Neural cell (in vitro differentiated cells): ENCODE results near the gene TSSK3. TPM values are rescaled to one million over a fixed set of nuclear protein-coding genes. Genes with fewer than 3 reads are reported as not detected.
"Not testable (repeated sequence)": the region's sequence is repeated elsewhere in the genome, so short reads cannot be mapped to it uniquely, and the experiment has no call there.

Experiments
- H2AFZ ChIP-seq: fragments of 200-600, 300-800 bp; sonication (generic), shearing (Covaris generic); 2 replicates; pipeline ENCODE4 v1.6.0; 2014; ENCODE audit warnings: low read depth, mild to moderate bottlenecking, antibody characterized with exemption, low read length, moderate library complexity
- H3F3A ChIP-seq: fragments of 200-600 bp; shearing (Covaris generic); 2 replicates; pipeline ENCODE4 v1.6.1; 2016; ENCODE audit warnings: mild to moderate bottlenecking, moderate library complexity, mixed read lengths, antibody characterized with exemption, low read length; ENCODE audit not compliant: insufficient read depth, poor library complexity, severe bottlenecking
- H3K27ac ChIP-seq: fragments of 200-600, 300-800 bp; sonication (generic), shearing (Covaris generic); 2 replicates; pipeline ENCODE4 v1.5.1; 2014; ENCODE audit warnings: mild to moderate bottlenecking, low read length, moderate library complexity
- H3K27me3 ChIP-seq: fragments of 300-800, 200-600 bp; sonication (generic), shearing (Covaris generic); 2 replicates; pipeline ENCODE4 v1.6.0; 2014; ENCODE audit warnings: mild to moderate bottlenecking, low read depth, low read length, moderate library complexity; ENCODE audit not compliant: insufficient read depth
- H3K36me3 ChIP-seq: fragments of 300-800, 200-600 bp; sonication (generic), shearing (Covaris generic); 2 replicates; pipeline ENCODE4 v1.5.1; 2014; ENCODE audit warnings: mild to moderate bottlenecking, antibody characterized with exemption, low read length, moderate library complexity; ENCODE audit not compliant: insufficient read depth
- H3K4me2 ChIP-seq: fragments of 300-800, 200-600 bp; sonication (generic), shearing (Covaris generic); 2 replicates; pipeline ENCODE4 v1.6.0; 2014; ENCODE audit warnings: mild to moderate bottlenecking, low read length
- H3K4me3 ChIP-seq: fragments of 300-800, 200-600 bp; sonication (generic), shearing (Covaris generic); 2 replicates; pipeline ENCODE4 v1.5.1; 2014; ENCODE audit warnings: mild to moderate bottlenecking, low read length, moderate library complexity
- H3K79me2 ChIP-seq: fragments of 200-600 bp; shearing (Covaris generic); replicated peaks from 2 replicates; pipeline ENCODE4 v1.6.0; 2014; ENCODE audit warnings: mild to moderate bottlenecking, low read length, moderate library complexity; ENCODE audit not compliant: insufficient read depth
- H3K9ac ChIP-seq: fragments of 300-800, 200-600 bp; sonication (generic), shearing (Covaris generic); 2 replicates; pipeline ENCODE4 v1.6.1; 2016; ENCODE audit warnings: mild to moderate bottlenecking, low read length, mixed read lengths
- H3K9me2 ChIP-seq: fragments of 200-600 bp; shearing (Covaris generic); 2 replicates; pipeline ENCODE4 v1.6.1; 2016; ENCODE audit warnings: mild to moderate bottlenecking, low read length, mixed read lengths; ENCODE audit not compliant: insufficient read depth
- H3K9me3 ChIP-seq: fragments of 200-600, 300-800 bp; sonication (generic), shearing (Covaris generic); 2 replicates; pipeline ENCODE4 v1.6.1; 2016; ENCODE audit warnings: mild to moderate bottlenecking, mixed run types, low read length, moderate library complexity, mixed read lengths
- H4K20me1 ChIP-seq: fragments of 200-600 bp; shearing (Covaris generic); 2 replicates; pipeline ENCODE4 v1.6.1; 2016; ENCODE audit warnings: mild to moderate bottlenecking, mixed run types; ENCODE audit not compliant: insufficient read depth
- CTCF ChIP-seq: fragments of 450-650 bp; IDR thresholded peaks from 2 replicates; pipeline ENCODE4 v1.5.1; 2014; ENCODE audit warnings: antibody characterized with exemption, mild to moderate bottlenecking, moderate library complexity; ENCODE audit not compliant: poor library complexity, severe bottlenecking
- EP300 ChIP-seq: fragments of 450-650 bp; conservative IDR thresholded peaks from 2 replicates; pipeline ENCODE4 v1.6.1; 2014; ENCODE audit warnings: antibody characterized with exemption, mild to moderate bottlenecking, moderate library complexity; ENCODE audit not compliant: poor library complexity, severe bottlenecking
- EZH2 ChIP-seq: fragments of 200-600, 300-800 bp; shearing (Covaris generic), sonication (generic); IDR thresholded peaks from 2 replicates; pipeline ENCODE4 v1.6.1; 2014; ENCODE audit warnings: antibody characterized with exemption, low read length, borderline replicate concordance, mild to moderate bottlenecking; ENCODE audit not compliant: insufficient read depth, poor library complexity, severe bottlenecking
- MXI1 ChIP-seq: fragments of 450-650 bp; conservative IDR thresholded peaks from 2 replicates; pipeline ENCODE4 v1.6.1; 2014; ENCODE audit warnings: antibody characterized with exemption, mild to moderate bottlenecking; ENCODE audit not compliant: poor library complexity, severe bottlenecking
- POLR2AphosphoS5 ChIP-seq: IDR thresholded peaks from 2 replicates; pipeline ENCODE4 v1.6.1; 2012
- RAD21 ChIP-seq: fragments of 450-650 bp; conservative IDR thresholded peaks from 2 replicates; pipeline ENCODE4 v1.6.1; 2014; ENCODE audit warnings: antibody characterized with exemption, mild to moderate bottlenecking, moderate library complexity
- REST ChIP-seq: IDR thresholded peaks from 2 replicates; pipeline ENCODE4 v1.6.1; 2012; ENCODE audit warnings: borderline replicate concordance
- SMC3 ChIP-seq: fragments of 450-650 bp; conservative IDR thresholded peaks from 2 replicates; pipeline ENCODE4 v1.6.1; 2014; ENCODE audit warnings: antibody characterized with exemption, mild to moderate bottlenecking, moderate library complexity; ENCODE audit not compliant: poor library complexity
- TAF1 ChIP-seq: IDR thresholded peaks from 2 replicates; pipeline ENCODE4 v1.6.1; 2012; ENCODE audit warnings: low read depth
- polyA plus RNA-seq: library from polyadenylated mRNA; depleted of rRNA; stranded (reverse); fragments of >200 nt; gene quantifications from 2 replicates; pipeline ENCODE4 v1.2.3, GENCODE V29; 2014

TSSK3 gene
- polyA plus RNA-seq, 1 donor from 2014 or later: not detected

GRCh38 chr1:32353886-32354570, 8.3 kb upstream of the TSSK3 start:
- Histone ChIP-seq H3K9ac (no peak overlapping the region), H3K9me2 (no peaks in the 10 kb centered on the region), H3K4me3 (no peak overlapping the region), H2AFZ (no peak overlapping the region), H3K9me3 (no peaks in the 10 kb centered on the region), H4K20me1 (no peaks in the 10 kb centered on the region), H3K36me3 (no peaks in the 10 kb centered on the region), H3K27ac (no peak overlapping the region), H3K27me3 (no peaks in the 10 kb centered on the region), H3K4me2 (no peak overlapping the region), H3K79me2 (no peaks in the 10 kb centered on the region), H3F3A (no peaks in the 10 kb centered on the region)
- TF ChIP-seq CTCF (no peak), EP300 (no peak), MXI1 (no peak), POLR2AphosphoS5 (no peak), EZH2 (no peak), SMC3 (no peak), TAF1 (no peak), REST (no peak), RAD21 (no peak)

GRCh38 chr1:32355778-32356177, 6.6 kb upstream of the TSSK3 start:
- H3K27ac ChIP-seq, H3K9me2 ChIP-seq, H3F3A ChIP-seq, H3K27me3 ChIP-seq, H2AFZ ChIP-seq, H4K20me1 ChIP-seq, H3K4me2 ChIP-seq, H3K36me3 ChIP-seq, H3K9ac ChIP-seq, H3K9me3 ChIP-seq, H3K4me3 ChIP-seq, H3K79me2 ChIP-seq: not testable (repeated sequence)

GRCh38 chr1:32356478-32356877, 5.9 kb upstream of the TSSK3 start:
- no peak overlapping the region for H2AFZ ChIP-seq
- no peak overlapping the region for H3K9ac ChIP-seq
- no peaks in the 10 kb centered on the region for H3K36me3 ChIP-seq
- TF ChIP-seq SMC3 (no peak), EZH2 (no peak), CTCF (no peak), REST (no peak), MXI1 (no peak), TAF1 (no peak), EP300 (no peak), RAD21 (no peak), POLR2AphosphoS5 (no peak)
- H3K9me2 ChIP-seq: no peaks in the 10 kb centered on the region
- H3K4me2 ChIP-seq: no peak overlapping the region
- H3K9me3 ChIP-seq: no peaks in the 10 kb centered on the region
- no peak overlapping the region for H3K4me3 ChIP-seq
- H3K27ac ChIP-seq: no peak overlapping the region
- H4K20me1 ChIP-seq: no peaks in the 10 kb centered on the region
- H3K79me2 ChIP-seq: no peaks in the 10 kb centered on the region
- no peaks in the 10 kb centered on the region for H3F3A ChIP-seq
- no peaks in the 10 kb centered on the region for H3K27me3 ChIP-seq
